Esophagus muscularis mucosa (tissue), 3 donors: ENCODE results near the gene SLC13A3.

Source experiments
- POLR2A ChIP-seq: fragments of 450-650 bp; IDR thresholded peaks from one replicate; pipeline ENCODE4 v1.6.1; 2017; ENCODE audit warnings: antibody characterized with exemption, moderate library complexity, mild to moderate bottlenecking, low read depth
- POLR2AphosphoS5 ChIP-seq, 2 donors: sonication (generic); formaldehyde crosslinking; IDR thresholded peaks; one replicate each; pipeline ENCODE4 v1.6.1; 2017; ENCODE audit warnings: antibody characterized with exemption in 2 of 2
- TF ChIP-seq, protein P1 (sequence below), 3 experiments: fragments of 200-600 bp in 2 of 3; fragments of 450-650 bp in 1 of 3; sonication (generic) in 2 of 3; IDR thresholded peaks; one replicate each; pipeline ENCODE4 v1.5.1; 2017 to 2019; ENCODE audit warnings: antibody characterized with exemption in 3 of 3, mild to moderate bottlenecking in 2 of 3, moderate library complexity in 1 of 3

DNA sequence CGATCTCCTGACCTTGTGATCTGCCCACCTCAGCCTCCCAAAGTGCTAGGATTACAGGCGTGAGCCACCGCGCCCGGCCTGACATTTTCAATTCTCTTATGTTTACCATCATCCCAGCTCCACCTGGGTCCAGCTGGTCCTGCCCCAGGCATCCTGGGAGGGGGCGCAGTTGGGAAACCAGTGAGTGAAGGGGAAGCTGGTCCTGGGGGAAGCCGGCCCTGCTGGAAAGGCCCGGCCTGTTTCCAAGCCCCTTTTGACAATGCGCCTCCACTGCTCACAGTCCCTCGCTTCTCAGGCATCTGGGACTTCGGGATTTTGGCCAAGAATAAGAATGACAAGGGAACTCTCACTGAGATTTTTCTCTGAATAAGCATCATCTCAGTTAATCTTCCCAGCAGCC is 14.2 kb downstream of the SLC13A3 start:
- TF ChIP-seq POLR2AphosphoS5 (IDR thresholded peaks at IDR 0.05) (no peak), POLR2A (no peak)
- TF ChIP-seq, protein P1, sequence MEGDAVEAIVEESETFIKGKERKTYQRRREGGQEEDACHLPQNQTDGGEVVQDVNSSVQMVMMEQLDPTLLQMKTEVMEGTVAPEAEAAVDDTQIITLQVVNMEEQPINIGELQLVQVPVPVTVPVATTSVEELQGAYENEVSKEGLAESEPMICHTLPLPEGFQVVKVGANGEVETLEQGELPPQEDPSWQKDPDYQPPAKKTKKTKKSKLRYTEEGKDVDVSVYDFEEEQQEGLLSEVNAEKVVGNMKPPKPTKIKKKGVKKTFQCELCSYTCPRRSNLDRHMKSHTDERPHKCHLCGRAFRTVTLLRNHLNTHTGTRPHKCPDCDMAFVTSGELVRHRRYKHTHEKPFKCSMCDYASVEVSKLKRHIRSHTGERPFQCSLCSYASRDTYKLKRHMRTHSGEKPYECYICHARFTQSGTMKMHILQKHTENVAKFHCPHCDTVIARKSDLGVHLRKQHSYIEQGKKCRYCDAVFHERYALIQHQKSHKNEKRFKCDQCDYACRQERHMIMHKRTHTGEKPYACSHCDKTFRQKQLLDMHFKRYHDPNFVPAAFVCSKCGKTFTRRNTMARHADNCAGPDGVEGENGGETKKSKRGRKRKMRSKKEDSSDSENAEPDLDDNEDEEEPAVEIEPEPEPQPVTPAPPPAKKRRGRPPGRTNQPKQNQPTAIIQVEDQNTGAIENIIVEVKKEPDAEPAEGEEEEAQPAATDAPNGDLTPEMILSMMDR (IDR thresholded peaks at IDR 0.05): no peak
